ENCODE data around the gene GALNT18.

GRCh38 chr11:11397781-11398180 lies 224.0 kb downstream of the GALNT18 start:
- TF ChIP-seq POLR2AphosphoS5 (IDR thresholded peaks at IDR 0.05; ENCODE audit: insufficient read depth in 1 of 2, low read depth in 1 of 2) (no peak), CTCF (IDR thresholded peaks at IDR 0.05) (no peak)
